ENCODE results near the gene SYVN1. TPM values are rescaled to one million over a fixed set of nuclear protein-coding genes. Genes with fewer than 3 reads are reported as not detected.
"Not testable (repeated sequence)": the region's sequence is repeated elsewhere in the genome, so short reads cannot be mapped to it uniquely, and the experiment has no call there.

The SYVN1 gene
- total RNA-seq, 2 experiments from 2014 or later, result 34.4 to 35.1 TPM

DNA sequence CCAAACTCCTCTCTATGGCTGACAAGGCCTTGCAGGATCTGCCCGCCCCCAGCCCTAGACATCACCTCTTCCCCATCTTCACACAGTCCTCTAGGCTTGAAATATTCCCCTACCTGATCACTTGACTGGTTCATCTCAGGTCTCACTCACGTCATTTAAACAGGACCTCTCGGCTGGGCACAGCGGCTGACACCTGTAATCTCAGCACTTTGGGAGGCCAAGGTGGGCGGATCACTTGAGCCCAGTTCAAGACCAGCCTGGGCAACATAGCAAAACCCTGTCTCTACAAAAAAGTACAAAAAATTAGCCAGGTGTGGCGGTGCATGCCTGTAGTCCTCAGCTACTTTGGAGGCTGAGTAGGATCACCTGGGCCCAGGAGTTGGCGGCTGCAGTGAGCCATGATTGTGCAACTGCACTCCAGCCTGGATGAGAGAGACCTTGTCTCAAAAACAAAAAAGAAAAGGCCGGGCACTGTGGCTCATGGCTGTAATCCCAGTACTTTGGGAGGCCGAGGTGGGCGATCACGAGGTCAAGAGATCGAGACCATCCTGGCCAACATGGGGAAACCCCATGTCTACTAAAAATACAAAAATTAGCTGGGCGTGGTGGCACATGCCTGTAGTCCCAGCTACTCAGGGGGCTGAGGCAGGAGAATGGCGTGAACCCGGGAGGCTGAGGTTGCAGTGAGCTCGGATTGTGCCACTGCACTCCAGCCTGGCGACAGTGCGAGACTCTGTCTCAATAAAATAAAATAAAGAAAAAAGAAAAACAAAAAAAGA, 15.2 kb downstream of the SYVN1 start:
- H3K4me3 Mint-ChIP-seq; ATAC-seq; DNase-seq; H3K9me3 Mint-ChIP-seq (ENCODE audit: low read depth); H3K27me3 Mint-ChIP-seq: not testable (repeated sequence)
- H3K4me1 Mint-ChIP-seq, result peaks cover 64% of the 10 kb centered on the region
- peaks cover 32% of the 10 kb centered on the region for H3K36me3 Mint-ChIP-seq
- H3K27ac Mint-ChIP-seq, result peak overlapping the region; percentile 89
- CTCF ChIA-PET, result interaction anchor here (0.6 to 5.6 kb wide), 9 partner anchors 7 to 308 kb away, joined by 3 to 59 read pairs (median 5); partner anchors contain the start of genes ARL2, CDC42BPG, MEN1 and SYVN1

DNA sequence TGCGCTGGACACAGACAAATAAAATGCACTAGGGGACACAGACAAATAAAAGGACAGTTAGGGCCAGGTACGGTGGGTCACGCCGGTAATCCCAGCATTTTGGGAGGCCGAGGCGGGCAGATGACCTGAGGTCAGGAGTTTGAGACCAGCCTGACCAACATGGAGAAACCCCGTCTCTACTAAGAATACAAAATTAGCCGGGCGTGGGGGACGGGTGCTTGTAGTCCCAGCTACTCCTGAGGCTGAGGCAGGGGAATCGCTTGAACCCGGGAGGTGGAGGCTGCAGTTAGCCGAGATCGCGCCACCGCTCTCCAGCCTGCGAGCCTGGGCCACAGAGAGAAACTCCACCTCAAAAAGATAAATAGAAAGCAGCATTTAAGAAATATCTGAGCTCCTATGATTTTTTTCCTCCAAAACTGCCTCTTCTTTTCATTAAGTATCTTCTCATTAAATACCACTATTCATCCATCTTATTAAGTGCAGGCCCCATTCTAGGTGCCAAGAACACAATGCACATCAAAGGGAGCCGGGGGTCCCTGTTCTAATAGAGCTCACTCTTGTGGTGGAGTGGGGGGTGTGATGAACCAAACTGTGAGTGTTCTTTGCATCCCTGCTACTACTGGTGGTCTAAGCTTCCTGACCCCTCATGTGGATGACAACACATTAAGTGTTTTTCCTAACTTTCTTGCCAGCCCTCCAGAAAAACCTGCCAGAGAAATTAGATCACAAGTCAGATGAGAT, 16.1 kb downstream of the SYVN1 start:
- peak overlapping the region; percentile 86 for H3K4me3 Mint-ChIP-seq
- no peaks in the 10 kb centered on the region for H3K27me3 Mint-ChIP-seq
- H3K9me3 Mint-ChIP-seq (ENCODE audit: low read depth), result no peaks in the 10 kb centered on the region
- no peak for ATAC-seq
- H3K27ac Mint-ChIP-seq, result peak overlapping the region; percentile 89
- no peak for DNase-seq
- peaks cover 32% of the 10 kb centered on the region for H3K36me3 Mint-ChIP-seq
- CTCF ChIA-PET, result interaction anchor here (0.6 to 5.6 kb wide), 22 partner anchors 7 to 307 kb away, joined by 3 to 59 read pairs (median 5); partner anchors contain the start of genes ARL2, CDC42BPG, CDCA5 and DPF2
- H3K4me1 Mint-ChIP-seq, result peaks cover 66% of the 10 kb centered on the region

DNA sequence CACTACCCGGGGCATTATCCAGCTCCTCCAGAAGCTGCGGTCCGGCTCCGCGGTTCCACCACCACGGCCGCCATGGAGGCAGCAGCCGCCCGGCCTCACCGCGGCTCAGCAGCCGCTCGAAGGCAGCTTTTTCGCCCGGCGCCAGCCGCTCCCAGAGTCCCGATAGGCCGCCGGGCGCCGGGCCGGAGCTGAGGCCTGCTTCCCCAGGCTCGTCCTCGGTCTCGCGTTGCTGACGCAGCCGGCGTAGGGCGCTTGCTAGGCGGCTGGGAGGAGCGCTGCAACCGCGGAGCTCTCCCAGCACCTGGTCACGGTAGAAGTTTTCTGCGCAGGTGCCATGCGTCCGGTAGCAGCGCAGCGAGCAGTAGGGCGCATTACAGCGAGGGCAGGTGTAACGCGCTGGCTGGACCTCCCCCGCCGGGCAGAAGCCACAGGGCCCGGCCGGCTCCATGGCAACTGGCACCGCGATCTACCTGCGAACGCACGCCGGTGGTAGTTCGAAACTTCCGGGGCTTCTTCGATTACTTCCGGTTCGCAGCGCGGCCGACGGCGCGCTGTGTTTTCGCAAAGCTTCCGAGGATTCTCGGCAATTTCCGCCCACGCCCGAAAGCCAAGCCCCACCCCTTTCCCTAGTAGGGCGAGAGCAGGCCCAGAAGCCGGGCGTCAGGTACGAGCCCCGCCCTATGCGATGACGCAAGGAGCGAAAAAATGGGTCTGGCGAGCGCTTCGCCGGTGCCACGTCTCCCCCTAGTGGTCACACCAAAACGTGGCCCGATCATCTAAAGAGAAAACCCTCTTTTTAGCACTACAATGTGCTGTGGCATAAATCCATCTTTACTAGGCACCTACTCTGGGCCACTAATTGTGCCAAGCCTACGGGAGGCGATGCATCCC, 16.9 kb downstream of the SYVN1 start, which contains the start of gene ZNHIT2:
TSS of gene ZNHIT2 (minus strand) at position 496 of the 891 bp plus-strand sequence. CDS start at position 448, 48 bp downstream.
- H3K4me3 Mint-ChIP-seq, result peak within 1 kb of the TSS; percentile 86
- H3K4me1 Mint-ChIP-seq, result peaks cover 64% of the 10 kb centered on the region
- H3K36me3 Mint-ChIP-seq, result peaks cover 32% of the 10 kb centered on the region
- peak; percentile 71 for ATAC-seq
- H3K27me3 Mint-ChIP-seq, result no peaks in the 10 kb centered on the region
- H3K9me3 Mint-ChIP-seq (ENCODE audit: low read depth), result no peaks in the 10 kb centered on the region
- CTCF ChIA-PET, result interaction anchor here (0.6 to 4.8 kb wide), 34 partner anchors 9 to 1279 kb away, joined by 3 to 29 read pairs (median 4); partner anchors contain the start of genes ARL2, CAPN1, CDC42BPG and CDCA5
- DNase-seq, result peak; percentile 100
- peak within 1 kb of the TSS; percentile 91 for H3K27ac Mint-ChIP-seq

DNA sequence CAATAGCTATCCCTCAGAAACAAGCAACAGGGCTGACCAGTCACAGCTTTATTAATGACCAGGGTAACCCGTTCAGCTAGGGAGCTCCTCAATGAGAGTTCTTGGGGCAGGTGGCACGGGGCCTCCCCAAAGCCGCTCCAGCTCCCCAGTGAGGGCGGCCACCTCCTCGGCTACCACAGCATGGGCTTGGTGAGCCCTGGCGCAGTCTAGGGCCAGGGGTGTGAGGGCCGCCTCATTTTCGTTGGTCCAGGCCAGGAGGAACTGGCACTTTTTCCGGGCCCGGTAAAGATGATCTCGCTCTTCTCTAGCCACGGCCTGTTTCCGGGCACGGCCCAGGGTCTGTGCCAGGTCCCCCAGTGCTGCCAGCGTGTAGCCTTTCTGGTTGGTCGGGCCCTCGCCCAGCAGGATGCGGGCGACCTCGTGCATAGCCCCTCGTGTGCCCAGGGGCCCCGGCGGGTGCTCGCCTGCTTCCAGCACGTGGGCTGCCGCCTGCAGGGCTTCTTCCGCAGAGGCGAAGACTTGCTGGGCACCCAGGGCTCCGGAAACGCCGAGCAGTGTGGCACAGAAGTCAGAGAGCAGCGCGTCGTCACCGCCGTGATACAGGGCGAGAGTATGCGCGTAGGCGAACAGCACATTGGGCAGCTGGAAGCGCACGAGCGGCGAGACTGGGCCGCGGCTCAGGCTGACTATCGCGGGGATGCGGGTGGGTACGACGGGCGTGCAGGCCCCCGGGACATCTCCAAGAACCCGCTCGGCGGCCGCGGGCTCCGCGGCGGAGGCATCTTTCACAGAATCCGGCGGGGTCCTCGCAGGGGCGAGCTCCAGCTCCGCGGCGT, 17.7 kb downstream of the SYVN1 start:
- Mint-ChIP-seq H3K9me3 (ENCODE audit: low read depth) (no peaks in the 10 kb centered on the region), H3K4me3 (peak overlapping the region; percentile 86), H3K36me3 (peaks cover 26% of the 10 kb centered on the region), H3K27ac (peak overlapping the region; percentile 91), H3K27me3 (no peaks in the 10 kb centered on the region), H3K4me1 (peaks cover 61% of the 10 kb centered on the region)
- ATAC-seq (no peak), DNase-seq (peak; percentile 77)
- CTCF ChIA-PET, result interaction anchor here (0.7 to 4.8 kb wide), 27 partner anchors 13 to 1278 kb away, joined by 3 to 29 read pairs (median 4); partner anchors contain the start of genes ARL2, CAPN1, CDCA5 and POLA2

DNA sequence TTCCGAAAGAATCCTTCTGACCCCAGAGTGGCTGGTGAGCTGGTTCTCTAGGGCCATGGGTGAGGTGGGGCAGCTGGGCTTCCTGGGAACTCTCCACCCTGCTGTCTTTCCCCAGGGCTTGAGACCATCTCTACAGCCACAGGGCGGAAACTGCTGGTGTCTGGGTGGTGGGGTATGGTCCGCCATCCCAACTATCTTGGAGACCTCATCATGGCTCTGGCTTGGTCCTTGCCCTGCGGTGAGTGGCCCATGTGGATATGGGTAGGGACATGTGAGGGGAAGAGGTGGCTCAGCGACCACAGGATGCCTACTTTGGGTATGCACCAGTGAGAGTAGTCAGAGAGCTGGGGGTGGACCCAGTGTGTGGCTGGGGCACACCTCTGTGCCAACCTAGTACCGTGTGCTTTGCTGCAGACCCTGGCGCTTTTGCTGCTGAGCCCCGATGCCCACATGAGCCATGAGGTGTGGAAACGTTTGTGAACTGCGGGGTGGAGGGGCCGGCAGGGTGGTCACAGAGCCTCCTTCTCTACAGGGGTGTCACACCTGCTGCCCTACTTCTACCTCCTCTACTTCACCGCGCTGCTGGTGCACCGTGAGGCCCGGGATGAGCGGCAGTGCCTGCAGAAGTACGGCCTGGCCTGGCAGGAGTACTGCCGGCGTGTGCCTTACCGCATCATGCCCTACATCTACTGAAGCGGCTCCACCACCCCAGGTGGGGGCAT, 18.8 kb downstream of the SYVN1 start:
- H3K27me3 Mint-ChIP-seq, result no peaks in the 10 kb centered on the region
- DNase-seq (no peak), ATAC-seq (no peak)
- H3K9me3 Mint-ChIP-seq (ENCODE audit: low read depth), result no peaks in the 10 kb centered on the region
- no peak overlapping the region for H3K4me3 Mint-ChIP-seq
- CTCF ChIA-PET, result interaction anchor here (1.1 to 4.8 kb wide), 5 partner anchors 12 to 102 kb away, joined by 3 to 29 read pairs (median 16); partner anchors contain the start of genes ARL2 and SYVN1
- H3K27ac Mint-ChIP-seq, result peak overlapping the region; percentile 28
- peaks cover 17% of the 10 kb centered on the region for H3K36me3 Mint-ChIP-seq
- peaks cover 62% of the 10 kb centered on the region for H3K4me1 Mint-ChIP-seq

DNA sequence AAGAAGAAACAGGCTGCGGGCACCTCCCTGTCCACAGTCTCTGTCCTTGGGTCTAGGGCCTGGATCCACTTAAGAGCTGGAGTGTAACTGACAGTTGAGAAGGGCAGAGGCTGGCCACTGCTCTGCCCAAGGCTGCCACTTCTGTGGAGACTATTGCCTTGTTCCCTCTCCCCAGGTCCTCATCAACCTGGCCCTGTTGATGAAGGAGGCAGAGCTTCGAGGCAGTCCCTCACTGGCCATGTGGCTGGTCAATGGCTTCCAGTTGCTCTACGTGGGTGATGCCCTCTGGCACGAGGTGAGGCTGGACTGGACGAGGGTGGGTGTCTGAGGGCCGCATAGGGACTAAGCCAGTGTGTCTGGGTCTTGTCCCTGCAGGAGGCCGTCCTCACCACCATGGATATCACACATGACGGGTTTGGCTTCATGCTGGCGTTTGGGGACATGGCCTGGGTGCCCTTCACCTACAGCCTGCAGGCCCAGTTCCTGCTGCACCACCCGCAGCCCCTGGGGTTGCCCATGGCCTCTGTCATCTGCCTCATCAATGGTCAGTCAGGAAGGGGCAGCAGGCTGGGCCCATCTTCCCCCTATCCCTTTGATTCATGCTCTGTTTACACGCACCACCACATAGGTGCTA, 19.7 kb downstream of the SYVN1 start:
- Mint-ChIP-seq H3K27ac (no peak overlapping the region), H3K4me3 (no peak overlapping the region), H3K36me3 (peaks cover 10% of the 10 kb centered on the region), H3K9me3 (ENCODE audit: low read depth) (no peaks in the 10 kb centered on the region), H3K4me1 (peaks cover 61% of the 10 kb centered on the region), H3K27me3 (no peaks in the 10 kb centered on the region)
- ATAC-seq, result no peak
- CTCF ChIA-PET, result interaction anchor here (4.8 to 5.4 kb wide), 3 partner anchors 14 to 101 kb away, joined by 29 to 114 read pairs (median 68); partner anchors contain the start of genes ARL2, SYVN1 and VPS51
- DNase-seq, result no peak

DNA sequence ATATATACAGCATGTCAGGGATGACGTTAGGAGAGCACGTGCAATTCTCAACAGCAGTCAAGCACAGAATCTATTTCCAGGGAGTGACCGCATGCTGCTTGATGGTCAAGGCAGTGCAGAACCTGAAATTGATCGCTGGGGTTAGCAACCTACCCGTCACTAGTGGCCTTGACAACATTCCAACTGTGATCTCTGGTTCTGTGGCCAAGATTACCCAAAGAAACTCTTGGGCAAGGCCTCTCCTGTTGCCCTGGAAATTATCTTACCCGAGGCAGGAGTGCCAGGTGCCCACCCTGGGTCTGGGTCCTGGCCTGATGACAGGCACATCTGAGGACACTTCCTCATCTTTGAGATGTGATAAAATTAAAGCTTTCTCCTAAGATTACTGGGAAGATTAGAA, 20.5 kb downstream of the SYVN1 start:
- no peak for DNase-seq
- peak overlapping the region; percentile 85 for H3K27ac Mint-ChIP-seq
- H3K9me3 Mint-ChIP-seq (ENCODE audit: low read depth), result no peaks in the 10 kb centered on the region
- peak overlapping the region; percentile 80 for H3K4me3 Mint-ChIP-seq
- CTCF ChIA-PET, result interaction anchor here (0.5 to 5.4 kb wide), 7 partner anchors 7 to 218 kb away, joined by 3 to 114 read pairs (median 29); partner anchors contain the start of genes ARL2, FAU, MRPL49 and SYVN1
- peaks cover 59% of the 10 kb centered on the region for H3K4me1 Mint-ChIP-seq
- peaks cover 8% of the 10 kb centered on the region for H3K36me3 Mint-ChIP-seq
- H3K27me3 Mint-ChIP-seq, result no peaks in the 10 kb centered on the region
- ATAC-seq, result no peak

DNA sequence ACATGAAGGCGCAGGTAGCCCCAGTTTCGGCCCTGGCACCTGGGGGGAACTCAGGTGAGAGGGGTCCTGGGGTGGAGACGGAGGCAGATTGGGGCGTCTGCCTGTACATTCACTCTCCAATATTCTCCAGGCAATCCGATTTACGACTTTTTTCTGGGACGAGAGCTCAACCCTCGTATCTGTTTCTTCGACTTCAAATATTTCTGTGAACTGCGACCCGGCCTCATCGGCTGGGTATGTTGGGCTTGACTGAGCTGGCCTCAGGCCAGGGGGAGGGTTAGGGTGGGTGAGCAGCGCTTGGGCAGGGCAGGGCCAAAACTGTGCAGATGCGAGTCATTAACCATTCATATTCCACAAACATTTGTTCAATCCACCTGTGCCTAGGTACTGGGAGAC, 21.0 kb downstream of the SYVN1 start:
- H3K36me3 Mint-ChIP-seq, result peaks cover 3% of the 10 kb centered on the region
- H3K9me3 Mint-ChIP-seq (ENCODE audit: low read depth), result no peaks in the 10 kb centered on the region
- CTCF ChIA-PET, result interaction anchor here (0.5 to 5.4 kb wide), 17 partner anchors 8 to 368 kb away, joined by 3 to 114 read pairs (median 4); partner anchors contain the start of genes ARL2, CAPN1, CDC42EP2 and FAU
- H3K4me3 Mint-ChIP-seq, result peak overlapping the region; percentile 80
- H3K27ac Mint-ChIP-seq, result peak overlapping the region; percentile 85
- H3K4me1 Mint-ChIP-seq, result peaks cover 54% of the 10 kb centered on the region
- H3K27me3 Mint-ChIP-seq, result no peaks in the 10 kb centered on the region
- no peak for ATAC-seq
- DNase-seq, result no peak

DNA sequence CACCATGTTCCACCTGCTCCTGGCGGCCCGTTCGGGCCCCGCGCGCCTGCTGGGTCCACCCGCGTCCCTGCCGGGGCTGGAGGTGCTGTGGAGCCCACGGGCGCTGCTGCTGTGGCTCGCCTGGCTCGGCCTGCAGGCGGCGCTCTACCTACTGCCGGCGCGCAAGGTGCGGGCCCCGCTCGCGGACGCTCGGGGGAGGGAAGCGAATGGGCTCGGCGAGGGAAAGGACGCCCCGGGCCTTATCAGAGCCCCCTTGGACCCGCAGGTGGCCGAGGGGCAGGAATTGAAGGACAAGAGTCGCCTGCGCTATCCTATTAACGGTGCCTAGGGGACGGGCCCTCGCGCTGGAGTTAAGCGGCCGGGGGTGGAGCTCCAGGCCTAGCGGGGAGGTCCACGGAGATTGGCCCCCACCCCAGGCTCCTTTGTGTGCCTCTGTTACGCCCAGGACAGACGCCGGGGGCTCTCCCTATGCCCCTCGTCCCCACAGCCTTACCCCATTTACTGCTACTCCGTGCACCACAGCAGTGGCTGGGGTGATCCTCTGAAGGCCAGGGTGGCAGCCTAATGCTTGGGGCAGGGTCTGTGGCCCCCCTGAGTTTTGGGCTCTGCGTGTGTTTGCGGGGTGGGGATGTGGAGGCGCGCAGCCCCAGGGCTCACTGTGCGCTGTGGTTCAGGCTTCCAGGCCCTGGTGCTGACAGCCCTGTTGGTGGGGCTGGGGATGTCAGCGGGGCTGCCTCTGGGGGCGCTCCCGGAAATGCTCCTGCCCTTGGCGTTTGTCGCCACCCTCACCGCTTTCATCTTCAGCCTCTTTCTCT, 21.6 kb downstream of the SYVN1 start:
- ATAC-seq (peak; percentile 55), DNase-seq (peak; percentile 84)
- Mint-ChIP-seq H3K4me1 (peaks cover 49% of the 10 kb centered on the region), H3K27me3 (no peaks in the 10 kb centered on the region), H3K36me3 (peaks cover under 1% of the 10 kb centered on the region), H3K4me3 (peak overlapping the region; percentile 80), H3K9me3 (ENCODE audit: low read depth) (no peaks in the 10 kb centered on the region), H3K27ac (peak overlapping the region; percentile 85)
- CTCF ChIA-PET, result interaction anchor here (0.6 to 5.4 kb wide), 22 partner anchors 8 to 502 kb away, joined by 3 to 114 read pairs (median 4); partner anchors contain the start of genes ARL2, CAPN1, CDC42EP2 and CDCA5
